KBM-7 (cell line): Measurements from ENCODE around the gene RBM46.
"Not testable (repeated sequence)": the region's sequence is repeated elsewhere in the genome, so short reads cannot be mapped to it uniquely, and the experiment has no call there.

Experiments used
- DNase-seq: peaks from one replicate; pipeline ENCODE4 v3.0.0-alpha.2; 2015
- in situ Hi-C: fragments of 300-500 bp; cut with MboI; formaldehyde crosslinking; loops from 2 replicates; pipeline ENCODE4 v1.14.3; 2020; ENCODE audit warnings: low sequenced_read_pairs, low pct_unique_long_range_greater_than_20kb, mixed read lengths

RBM46 gene

DNA sequence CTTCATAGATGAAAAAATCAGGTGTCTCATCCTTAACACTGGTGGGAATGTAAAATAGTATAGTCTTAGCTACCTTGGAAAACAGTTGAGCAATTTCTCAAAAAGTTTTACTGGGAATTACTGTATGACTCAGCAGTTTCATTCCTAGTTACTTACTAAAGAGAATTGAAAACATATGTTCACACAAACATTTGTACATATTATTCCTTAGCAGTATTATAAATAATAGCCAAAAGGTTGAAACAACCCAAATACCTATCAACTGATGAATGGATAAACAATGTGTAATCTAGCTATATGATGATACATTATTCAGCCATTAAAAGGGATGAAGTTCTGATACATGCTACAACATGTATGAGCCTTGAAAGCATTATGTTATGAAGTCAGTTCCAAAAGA is 41.7 kb downstream of the RBM46 start:
- in situ Hi-C loops: no loop called here

DNA sequence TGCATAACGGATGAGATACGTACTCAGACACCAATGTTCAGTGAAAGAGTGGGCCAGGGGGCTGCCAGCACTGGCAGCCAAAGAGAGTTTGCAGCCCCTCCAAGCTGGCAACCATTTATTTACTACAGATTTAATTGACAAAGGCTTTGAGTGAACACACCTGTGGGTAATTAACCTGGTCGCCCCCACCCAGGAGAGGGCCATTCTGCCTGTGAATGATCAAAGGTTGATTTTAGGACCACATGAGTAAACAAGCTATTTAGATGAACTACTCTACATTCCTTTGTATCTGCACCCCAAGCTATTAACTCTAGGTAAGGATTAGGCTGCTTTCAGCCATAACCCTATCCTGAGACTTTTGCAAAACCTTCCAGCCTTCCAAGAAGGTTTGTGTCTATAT is 55.0 kb downstream of the RBM46 start:
- no peak for DNase-seq
- in situ Hi-C loops: no loop called here

More for the DNA sequence above, 41.7 kb downstream of the RBM46 start:
- DNase-seq: no peak

DNA sequence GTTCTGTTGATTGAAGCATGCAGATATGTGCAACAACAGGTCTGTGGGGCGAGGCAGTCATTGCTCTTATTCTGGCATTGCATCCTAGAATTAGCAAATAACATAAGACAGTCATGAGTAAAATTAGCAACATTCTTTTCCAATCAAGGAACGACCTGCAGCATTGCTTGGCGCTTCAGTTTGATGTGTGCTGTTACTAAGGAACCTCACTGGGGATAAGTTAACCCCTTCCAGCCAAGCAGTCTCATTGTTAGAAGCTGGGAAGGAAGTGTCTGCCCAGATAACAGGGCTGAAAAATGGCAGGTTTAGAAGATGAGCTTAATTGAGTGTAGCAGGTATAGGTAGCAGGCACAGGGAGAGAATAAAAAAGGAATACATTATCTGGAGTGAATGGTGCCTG is 55.4 kb downstream of the RBM46 start:
- in situ Hi-C loops: no loop called here
- no peak for DNase-seq

DNA sequence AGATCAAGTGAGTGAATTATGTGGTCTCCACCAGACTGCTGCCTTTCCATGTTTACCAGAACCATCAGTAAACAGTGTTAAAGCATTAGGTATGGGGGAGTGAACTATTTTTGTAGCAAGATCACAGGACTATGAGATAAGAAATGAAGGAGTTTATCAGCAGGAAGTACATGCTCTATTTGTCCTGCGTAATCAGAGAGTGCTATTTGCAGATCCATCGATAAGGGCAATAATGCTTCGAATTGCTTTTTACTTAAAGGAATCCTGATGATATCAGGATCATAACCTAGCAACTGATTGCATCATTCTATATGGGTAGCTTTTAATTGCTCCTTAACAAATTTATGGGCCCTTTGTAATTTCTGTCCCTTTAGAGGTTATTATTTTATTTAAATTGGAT is 57.1 kb downstream of the RBM46 start:
- DNase-seq: no peak
- in situ Hi-C loops: no loop called here

DNA sequence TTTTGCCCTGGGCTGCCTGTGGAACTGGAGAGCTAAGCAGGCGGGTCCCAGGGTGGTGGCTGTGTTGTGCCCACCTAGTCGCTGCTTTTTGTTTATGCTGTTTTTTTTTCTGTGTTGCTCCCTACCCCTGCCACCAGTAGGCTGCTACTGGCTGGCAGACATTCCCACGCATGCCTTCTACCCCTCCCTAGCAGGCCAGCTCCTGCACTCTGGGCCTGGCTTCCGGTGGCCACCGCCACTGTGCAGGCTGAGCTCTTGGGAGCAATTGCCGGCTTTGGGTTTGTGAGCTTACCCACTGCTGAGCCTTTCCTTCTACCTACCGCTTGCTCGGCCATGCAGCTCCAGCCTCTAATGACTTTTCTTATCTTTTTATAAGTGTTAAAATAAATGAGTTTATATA is 57.6 kb downstream of the RBM46 start:
- in situ Hi-C loops: no loop called here
- no peak for DNase-seq

DNA sequence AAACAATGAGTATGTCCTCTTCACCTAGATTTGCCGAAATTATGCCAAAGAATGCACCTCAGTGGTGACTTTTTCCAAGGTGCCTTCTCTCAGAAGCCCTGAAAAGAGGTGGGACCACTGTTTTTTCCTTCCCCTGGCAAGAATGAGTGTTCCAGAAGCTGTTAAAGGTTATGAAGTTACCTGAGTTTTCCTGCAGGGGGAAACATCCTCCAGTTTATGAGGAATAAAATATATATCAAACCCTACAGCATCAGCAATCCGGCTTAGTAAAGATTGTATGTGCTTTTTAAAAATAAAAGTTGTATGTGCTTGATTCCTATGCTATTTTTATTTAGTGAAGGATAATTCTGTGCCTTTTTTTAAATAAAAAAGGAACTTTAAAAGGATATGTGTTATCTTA is 73.3 kb downstream of the RBM46 start:
- DNase-seq: peak; percentile 9
- in situ Hi-C loops: no loop called here

DNA sequence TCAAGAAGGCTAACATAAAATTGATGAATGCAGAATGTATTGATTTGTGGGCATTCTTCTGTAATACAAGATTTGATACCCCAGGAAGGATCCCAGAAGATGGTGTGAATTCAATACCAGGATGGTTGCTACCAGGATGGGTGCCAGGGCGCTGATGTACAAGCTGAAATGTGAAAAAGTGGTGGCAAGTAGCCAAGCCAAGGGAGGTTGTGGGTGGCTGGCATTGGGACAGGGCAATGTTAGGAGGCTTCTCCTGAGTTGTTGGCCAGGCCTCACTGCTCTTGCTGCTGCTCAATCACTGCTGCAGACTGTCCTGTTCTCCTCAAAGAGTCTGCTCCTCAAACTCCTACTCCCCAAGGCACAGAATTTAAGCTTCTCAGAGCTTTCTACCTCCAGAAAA is 77.1 kb downstream of the RBM46 start:
- in situ Hi-C loops: no loop called here
- no peak for DNase-seq

DNA sequence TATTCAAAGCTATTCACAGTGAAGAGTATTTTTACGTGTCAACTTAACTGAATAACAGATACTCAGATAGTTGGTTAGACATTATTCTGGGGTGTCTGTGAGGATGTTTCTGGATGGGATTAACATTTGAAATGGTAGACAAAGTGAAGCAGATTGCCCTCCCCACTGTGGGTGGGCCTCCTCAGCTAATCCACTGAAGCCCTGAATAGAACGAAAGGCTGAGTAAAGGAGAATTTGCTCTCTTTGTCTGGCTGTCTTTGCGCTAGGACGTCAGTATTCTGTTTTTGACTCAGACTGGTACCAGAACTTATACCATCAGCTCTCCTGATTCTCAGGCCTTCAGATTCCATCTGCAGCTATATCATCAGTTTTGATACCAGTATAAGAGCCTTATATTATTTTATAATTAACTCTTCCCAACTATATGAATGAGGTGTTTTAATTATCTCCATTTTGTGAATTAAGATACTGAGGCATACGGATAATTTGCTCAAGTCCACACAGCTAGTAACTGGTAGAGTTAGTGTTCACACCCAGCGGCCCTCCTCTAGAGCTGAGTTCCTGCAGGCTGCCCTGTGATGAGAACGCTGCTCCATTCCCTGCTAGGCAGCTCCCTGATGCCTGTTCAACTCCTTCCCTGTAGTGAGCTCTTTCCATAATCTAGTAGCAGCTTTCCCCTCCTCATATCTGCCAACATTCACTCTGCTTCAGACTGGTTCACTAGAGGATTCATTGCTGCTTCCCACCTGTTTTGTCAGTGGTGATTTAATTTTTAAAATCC is 87.5 kb downstream of the RBM46 start:
- DNase-seq: no peak
- in situ Hi-C loops: no loop called here

DNA sequence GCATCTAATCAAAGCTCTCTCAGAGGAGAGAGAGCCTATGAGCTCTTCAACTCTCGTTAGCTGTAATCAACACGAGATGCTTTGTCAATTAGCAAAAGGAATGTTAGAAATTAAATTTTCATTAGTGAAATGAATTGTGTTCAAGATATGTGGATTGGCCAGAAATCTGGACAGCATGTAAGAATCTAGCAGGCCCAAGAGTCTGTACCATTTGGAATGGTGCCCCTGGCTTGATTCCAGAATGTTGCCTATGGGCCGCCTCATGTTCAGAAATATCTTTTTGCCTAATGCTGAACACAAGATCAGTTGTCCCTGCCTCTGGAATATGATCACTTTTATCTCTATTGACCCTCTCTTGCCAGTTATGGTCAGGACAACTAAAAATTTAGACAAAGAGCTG is 88.2 kb downstream of the RBM46 start:
- in situ Hi-C loops: no loop called here
- DNase-seq: no peak

DNA sequence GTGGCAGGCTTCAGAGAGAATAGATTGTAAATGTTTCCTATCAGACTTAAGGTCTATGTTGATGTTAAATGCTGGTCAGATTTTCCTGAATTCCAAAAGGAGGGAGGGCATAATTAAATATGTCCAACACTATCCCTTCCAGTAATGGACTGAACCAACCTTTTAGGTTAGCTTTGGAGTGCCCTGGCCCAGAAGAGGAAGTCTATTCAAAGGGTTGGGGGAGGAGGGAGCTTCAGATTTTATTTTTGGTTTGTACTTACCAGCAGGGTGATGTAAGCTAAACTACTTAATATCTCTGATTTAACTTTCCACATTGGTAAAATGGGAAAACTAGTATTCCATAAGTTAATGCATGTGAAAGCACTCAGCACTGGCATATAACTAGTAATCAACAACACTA is 91.1 kb downstream of the RBM46 start:
- in situ Hi-C loops: no loop called here
- DNase-seq: no peak

DNA sequence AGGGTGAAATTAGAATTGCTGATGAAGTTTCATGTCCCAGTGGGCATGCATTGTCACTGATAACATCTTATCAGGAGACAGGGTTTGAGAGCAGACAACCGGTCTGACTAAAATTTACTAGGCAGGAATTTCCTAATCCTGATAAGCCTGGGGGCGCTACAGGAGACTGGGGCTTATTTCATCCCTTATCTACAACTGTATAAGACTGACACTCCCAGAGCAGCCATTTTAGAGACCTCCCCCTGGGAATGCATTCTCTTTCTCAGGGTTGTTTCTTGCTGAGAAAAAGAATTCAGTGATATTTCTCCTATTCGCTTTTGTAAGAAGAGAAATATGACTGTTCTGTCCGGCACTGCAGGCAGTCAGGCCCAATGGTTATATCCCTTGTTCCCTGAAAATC is 93.0 kb downstream of the RBM46 start:
- DNase-seq, in situ Hi-C loops: not testable (repeated sequence)

DNA sequence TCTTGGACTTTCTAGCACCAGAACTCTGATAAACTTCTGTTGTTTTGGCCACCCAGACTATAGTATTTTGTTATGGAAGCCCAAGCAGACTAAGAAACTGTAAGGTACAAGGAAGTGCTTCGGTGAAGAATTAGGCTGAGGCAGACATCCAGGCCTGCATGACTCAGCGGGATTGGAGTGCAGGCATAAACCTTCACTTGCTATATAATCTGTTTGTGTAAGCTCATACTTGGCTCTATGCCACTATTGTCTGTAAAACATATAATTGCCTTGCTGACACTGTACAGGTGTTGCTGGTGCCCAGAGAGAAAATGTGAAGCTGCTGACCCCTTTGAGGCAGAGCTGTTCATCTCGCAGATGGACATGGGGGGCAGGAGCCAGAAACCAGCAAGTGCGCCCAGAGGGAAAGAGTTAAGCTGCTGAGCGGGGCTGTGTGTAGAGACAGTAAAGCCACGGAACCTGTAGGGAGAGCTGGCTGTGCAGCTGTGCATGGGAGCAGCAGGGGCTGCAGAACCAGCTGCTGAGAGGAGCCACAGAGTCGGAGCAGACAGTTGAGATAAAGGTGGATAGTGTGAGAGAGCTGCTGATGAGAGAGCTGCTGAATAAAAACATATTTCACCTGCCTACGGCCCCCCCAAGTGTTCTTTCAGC is 96.2 kb downstream of the RBM46 start:
- in situ Hi-C loops: no loop called here
- DNase-seq: peak; percentile 42
